ENCODE results near the gene ITGAL.
A peak's percentile ranks its signal among the peaks of the same experiment; 100 is the strongest.

Gene ITGAL

GRCh38 chr16:30558789-30559377, 86.3 kb downstream of the ITGAL start:
- H3K4me3 ChIP-seq (ENCODE audit: low read depth, low read length) = no peak overlapping the region
- no peak for TF ChIP-seq CTCF (IDR thresholded peaks at IDR 0.05; ENCODE audit: borderline replicate concordance, insufficient read depth, low read depth, low read length)

GRCh38 chr16:30559690-30560089, 87.1 kb downstream of the ITGAL start:
- TF ChIP-seq CTCF (IDR thresholded peaks at IDR 0.05; ENCODE audit: borderline replicate concordance, insufficient read depth, low read depth, low read length) = no peak

GRCh38 chr16:30561089-30561816, 88.7 kb downstream of the ITGAL start:
- H3K4me3 ChIP-seq (ENCODE audit: low read depth, low read length) = peak overlapping the region; percentile 52

More at GRCh38 chr16:30559690-30560089, 87.1 kb downstream of the ITGAL start:
- no peak overlapping the region for H3K4me3 ChIP-seq (ENCODE audit: low read depth, low read length)

GRCh38 chr16:30562021-30562420, 89.5 kb downstream of the ITGAL start:
- H3K4me3 ChIP-seq (ENCODE audit: low read depth, low read length) = no peak overlapping the region
- TF ChIP-seq CTCF (IDR thresholded peaks at IDR 0.05; ENCODE audit: borderline replicate concordance, insufficient read depth, low read depth, low read length) = no peak

More at GRCh38 chr16:30561089-30561816, 88.7 kb downstream of the ITGAL start:
- TF ChIP-seq CTCF (IDR thresholded peaks at IDR 0.05; ENCODE audit: borderline replicate concordance, insufficient read depth, low read depth, low read length) = no peak

- TF ChIP-seq CTCF (IDR thresholded peaks at IDR 0.05; ENCODE audit: borderline replicate concordance, insufficient read depth, low read depth, low read length) = no peak
- no peak overlapping the region for H3K4me3 ChIP-seq (ENCODE audit: low read depth, low read length)
Observed at GRCh38 chr16:30565526-30565925, 93.0 kb downstream of the ITGAL start.

- TF ChIP-seq CTCF (IDR thresholded peaks at IDR 0.05; ENCODE audit: borderline replicate concordance, insufficient read depth, low read depth, low read length) = no peak
- no peak overlapping the region for H3K4me3 ChIP-seq (ENCODE audit: low read depth, low read length)
Observed at GRCh38 chr16:30565984-30566383, 93.4 kb downstream of the ITGAL start.

GRCh38 chr16:30566531-30566930, 94.0 kb downstream of the ITGAL start:
- TF ChIP-seq CTCF (IDR thresholded peaks at IDR 0.05; ENCODE audit: borderline replicate concordance, insufficient read depth, low read depth, low read length) = no peak
- no peak overlapping the region for H3K4me3 ChIP-seq (ENCODE audit: low read depth, low read length)
